MM.1S (cell line): ENCODE results near the gene CYP20A1.

Experiments used
- EZH2 ChIP-seq: fragments of 300-600 bp; sonication (generic); optimal IDR thresholded peaks from 2 replicates; pipeline ENCODE3; 2017; ENCODE audit warnings: low read depth, mild to moderate bottlenecking, antibody characterized with exemption, low read length, mixed read lengths
- EZH2phosphoT487 ChIP-seq: fragments of 300-600 bp; sonication (generic); IDR thresholded peaks from 2 replicates; pipeline ENCODE4 v1.6.1; 2018; ENCODE audit warnings: antibody characterized with exemption, low read length
- TF ChIP-seq, protein P1 (sequence below): fragments of 300-600 bp; sonication (generic); IDR thresholded peaks from 2 replicates; pipeline ENCODE4 v1.5.1; 2016; ENCODE audit warnings: antibody characterized with exemption, low read length, mixed read lengths

DNA sequence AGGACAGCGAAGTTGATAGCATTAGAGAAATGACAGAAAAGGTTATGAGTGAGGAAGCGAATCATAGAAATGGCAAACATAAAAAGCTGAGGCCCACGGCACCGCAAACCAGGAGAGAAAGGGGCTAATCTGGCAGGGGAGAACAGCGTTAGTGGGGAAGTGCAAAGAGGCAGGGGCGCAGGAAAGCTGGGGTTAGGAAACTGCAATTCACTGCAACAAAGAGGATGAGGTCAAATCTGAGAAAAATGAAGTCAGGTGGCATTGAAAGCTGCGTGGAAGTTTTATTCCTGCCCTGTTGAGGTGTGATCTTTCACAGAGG lies 88.7 kb downstream of the CYP20A1 start:
- TF ChIP-seq, protein P1, sequence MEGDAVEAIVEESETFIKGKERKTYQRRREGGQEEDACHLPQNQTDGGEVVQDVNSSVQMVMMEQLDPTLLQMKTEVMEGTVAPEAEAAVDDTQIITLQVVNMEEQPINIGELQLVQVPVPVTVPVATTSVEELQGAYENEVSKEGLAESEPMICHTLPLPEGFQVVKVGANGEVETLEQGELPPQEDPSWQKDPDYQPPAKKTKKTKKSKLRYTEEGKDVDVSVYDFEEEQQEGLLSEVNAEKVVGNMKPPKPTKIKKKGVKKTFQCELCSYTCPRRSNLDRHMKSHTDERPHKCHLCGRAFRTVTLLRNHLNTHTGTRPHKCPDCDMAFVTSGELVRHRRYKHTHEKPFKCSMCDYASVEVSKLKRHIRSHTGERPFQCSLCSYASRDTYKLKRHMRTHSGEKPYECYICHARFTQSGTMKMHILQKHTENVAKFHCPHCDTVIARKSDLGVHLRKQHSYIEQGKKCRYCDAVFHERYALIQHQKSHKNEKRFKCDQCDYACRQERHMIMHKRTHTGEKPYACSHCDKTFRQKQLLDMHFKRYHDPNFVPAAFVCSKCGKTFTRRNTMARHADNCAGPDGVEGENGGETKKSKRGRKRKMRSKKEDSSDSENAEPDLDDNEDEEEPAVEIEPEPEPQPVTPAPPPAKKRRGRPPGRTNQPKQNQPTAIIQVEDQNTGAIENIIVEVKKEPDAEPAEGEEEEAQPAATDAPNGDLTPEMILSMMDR = no peak
- TF ChIP-seq EZH2phosphoT487 (no peak), EZH2 (no peak)
